GM12801 (cell line): ENCODE data around the gene DISP3.

Experiments used
- CTCF ChIP-seq: IDR thresholded peaks from one replicate; pipeline ENCODE4 v1.5.1; 2011; ENCODE audit warnings: control low read depth; ENCODE audit not compliant: insufficient read length; ENCODE audit errors: extremely low read depth

DISP3 gene

GRCh38 chr1:11505591-11506538, 26.9 kb downstream of the DISP3 start:
- TF ChIP-seq CTCF = no peak

GRCh38 chr1:11507309-11507708, 28.4 kb downstream of the DISP3 start:
- no peak for TF ChIP-seq CTCF

GRCh38 chr1:11513681-11514080, 34.7 kb downstream of the DISP3 start:
- no peak for TF ChIP-seq CTCF

- no peak for TF ChIP-seq CTCF
Observed at GRCh38 chr1:11514366-11514765, 35.4 kb downstream of the DISP3 start.

DNA sequence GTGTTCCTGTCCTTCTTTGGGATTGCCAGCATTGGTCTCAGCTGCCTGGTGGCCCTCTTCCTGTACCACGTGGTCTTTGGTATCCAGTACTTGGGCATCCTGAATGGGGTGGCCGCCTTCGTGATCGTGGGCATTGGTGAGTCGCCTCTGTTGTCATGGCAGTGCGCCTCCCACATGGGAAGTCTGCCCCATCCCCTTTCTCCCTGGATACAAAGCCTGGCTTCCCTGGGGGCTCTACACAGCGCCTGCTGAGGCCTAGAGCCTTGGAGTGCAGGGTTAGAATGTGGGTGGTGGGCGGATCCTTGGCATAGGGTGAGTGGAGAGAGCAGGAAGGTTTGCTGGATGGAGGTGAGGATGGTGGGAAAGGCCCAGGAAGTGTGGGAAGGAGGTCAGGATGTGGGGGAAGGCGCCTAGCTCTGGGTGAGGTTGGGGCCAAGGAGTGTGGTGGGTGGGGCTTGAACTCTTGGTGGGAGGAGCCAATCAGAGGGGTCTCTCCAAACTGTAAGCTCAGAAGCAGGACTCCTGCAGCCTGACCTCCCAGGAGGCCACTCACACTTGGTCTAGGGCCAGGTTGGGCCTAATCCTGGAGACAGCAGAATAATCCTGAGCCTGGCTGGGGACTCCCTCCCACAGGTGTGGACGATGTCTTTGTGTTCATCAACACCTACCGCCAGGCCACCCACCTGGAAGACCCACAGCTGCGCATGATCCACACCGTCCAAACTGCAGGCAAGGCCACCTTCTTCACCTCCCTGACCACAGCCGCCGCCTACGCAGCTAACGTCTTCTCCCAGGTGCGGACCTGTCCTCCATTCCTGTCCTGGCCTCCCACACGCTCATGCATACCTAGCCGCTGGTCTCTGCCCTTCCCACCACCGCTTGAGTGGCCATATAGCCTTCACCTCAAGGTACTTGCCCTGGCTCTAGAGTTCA, 36.7 kb downstream of the DISP3 start:
- no peak for TF ChIP-seq CTCF

DNA sequence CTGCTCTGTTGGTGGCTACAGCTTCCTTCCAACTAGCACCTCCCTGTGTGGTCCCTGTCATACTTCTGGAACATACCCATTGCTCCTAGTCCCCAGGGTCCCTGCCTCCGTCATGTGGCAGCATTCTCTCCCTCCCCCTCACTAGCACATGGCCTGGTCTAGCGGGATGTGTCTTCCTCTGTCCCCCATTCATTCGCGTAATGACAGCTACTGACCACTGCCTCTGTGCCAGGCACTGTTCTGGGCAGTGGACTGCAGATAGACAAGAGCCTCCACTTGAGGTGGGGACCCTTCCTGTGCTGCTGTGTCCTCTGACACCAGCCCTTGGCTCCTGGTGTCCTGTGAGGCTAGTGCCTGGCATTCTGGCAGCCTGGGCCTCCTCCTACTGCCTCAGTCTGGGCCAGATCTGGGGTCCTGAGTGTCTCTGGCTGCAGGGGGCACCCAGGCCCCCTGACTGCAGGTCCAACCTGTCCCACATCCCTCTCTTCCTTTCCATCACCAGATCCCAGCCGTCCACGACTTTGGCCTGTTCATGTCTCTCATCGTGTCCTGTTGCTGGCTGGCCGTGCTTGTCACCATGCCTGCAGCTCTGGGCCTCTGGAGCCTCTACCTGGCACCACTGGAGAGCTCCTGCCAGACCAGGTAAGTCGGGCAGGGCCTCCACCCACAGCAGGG, 38.1 kb downstream of the DISP3 start:
- TF ChIP-seq CTCF = no peak
